Inflammatory macrophage treated with lipopolysaccharide for 1 hour (primary cell): ENCODE data around the gene MAG.
"Not testable (repeated sequence)": the region's sequence is repeated elsewhere in the genome, so short reads cannot be mapped to it uniquely, and the experiment has no call there.

Source experiments
- DNase-seq, 2 donors: peaks; one replicate each; pipeline ENCODE4 v3.0.0-alpha.2; 2020 to 2022

The MAG gene

DNA sequence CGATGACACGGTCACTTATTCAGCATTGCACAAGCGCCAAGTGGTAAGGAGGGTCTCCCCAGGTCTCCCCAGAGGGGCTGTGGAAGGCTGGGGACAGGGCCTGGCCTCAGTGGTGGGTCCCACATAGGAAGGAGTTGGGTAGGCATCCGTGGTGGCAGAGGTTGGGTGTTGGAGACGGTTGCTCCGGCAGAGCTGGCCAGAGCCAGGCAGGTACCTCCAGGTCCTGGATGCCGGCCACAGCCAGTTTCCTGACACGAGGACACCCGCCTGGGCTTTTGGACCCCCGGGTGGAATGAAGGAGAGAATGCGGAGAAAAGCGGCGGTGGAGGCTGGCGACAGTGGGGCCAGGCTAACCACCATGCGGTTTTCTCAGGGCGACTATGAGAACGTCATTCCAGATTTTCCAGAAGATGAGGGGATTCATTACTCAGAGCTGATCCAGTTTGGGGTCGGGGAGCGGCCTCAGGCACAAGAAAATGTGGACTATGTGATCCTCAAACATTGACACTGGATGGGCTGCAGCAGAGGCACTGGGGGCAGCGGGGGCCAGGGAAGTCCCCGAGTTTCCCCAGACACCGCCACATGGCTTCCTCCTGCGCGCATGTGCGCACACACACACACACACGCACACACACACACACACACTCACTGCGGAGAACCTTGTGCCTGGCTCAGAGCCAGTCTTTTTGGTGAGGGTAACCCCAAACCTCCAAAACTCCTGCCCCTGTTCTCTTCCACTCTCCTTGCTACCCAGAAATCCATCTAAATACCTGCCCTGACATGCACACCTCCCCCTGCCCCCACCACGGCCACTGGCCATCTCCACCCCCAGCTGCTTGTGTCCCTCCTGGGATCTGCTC, 54.5 kb downstream of the MAG start:
- peak; percentile 62 to 70 for DNase-seq

DNA sequence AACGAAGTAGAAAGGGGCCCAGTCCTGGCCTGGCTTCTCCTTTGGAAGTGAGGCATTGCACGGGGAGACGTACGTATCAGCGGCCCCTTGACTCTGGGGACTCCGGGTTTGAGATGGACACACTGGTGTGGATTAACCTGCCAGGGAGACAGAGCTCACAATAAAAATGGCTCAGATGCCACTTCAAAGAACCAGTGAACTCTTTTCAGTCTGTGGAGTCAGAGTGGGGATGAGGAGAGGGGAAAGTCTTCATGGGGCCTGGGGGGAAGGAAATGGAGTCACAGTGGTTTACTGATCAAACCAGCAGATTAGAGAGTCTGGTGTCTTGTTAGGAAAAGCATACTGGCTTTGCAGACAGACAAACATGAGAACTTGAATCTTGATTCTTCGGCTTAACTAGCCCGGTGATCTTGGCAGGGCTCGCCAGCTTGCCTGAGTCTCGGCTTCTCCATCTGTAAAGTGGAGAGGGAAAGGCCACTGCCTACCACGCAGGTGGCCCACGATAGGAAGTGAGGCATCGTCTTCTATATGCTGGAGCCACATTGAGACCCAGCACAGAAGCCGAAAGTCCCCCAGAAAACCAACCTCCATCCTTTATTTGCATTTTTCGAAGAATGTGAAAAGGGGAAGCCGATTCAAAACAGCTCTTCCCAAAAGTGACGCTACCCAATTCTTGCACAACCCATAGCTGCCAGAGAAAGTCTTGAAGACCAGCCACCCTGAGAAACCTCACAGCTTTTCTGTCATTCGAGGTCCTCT, 55.4 kb downstream of the MAG start, which contains the start of gene FFAR1:
Gene FFAR1 (plus strand): TSS at position 732 of the 759 bp plus-strand sequence. CDS start 3,650 bp downstream, outside the sequence.
- peak; percentile 95 to 98 for DNase-seq

DNA sequence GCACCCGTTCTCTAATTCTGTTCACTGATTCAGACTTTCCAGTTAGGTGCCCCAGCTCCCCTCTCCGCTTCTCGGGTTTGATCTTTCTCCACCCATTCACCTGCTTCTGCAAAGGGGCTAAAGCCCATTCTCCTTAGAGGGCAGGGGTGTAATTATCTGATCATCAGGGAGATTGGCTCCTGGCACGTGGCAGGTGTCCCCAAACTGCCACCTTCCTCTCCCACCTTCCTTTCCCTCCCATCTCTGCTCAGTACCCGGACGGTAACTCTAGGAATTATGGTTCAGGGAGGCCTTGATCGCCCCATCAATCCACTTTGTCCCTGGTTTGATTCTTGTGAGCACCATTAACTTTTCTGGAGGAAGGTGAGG, 56.0 kb downstream of the MAG start:
- DNase-seq: no peak

DNA sequence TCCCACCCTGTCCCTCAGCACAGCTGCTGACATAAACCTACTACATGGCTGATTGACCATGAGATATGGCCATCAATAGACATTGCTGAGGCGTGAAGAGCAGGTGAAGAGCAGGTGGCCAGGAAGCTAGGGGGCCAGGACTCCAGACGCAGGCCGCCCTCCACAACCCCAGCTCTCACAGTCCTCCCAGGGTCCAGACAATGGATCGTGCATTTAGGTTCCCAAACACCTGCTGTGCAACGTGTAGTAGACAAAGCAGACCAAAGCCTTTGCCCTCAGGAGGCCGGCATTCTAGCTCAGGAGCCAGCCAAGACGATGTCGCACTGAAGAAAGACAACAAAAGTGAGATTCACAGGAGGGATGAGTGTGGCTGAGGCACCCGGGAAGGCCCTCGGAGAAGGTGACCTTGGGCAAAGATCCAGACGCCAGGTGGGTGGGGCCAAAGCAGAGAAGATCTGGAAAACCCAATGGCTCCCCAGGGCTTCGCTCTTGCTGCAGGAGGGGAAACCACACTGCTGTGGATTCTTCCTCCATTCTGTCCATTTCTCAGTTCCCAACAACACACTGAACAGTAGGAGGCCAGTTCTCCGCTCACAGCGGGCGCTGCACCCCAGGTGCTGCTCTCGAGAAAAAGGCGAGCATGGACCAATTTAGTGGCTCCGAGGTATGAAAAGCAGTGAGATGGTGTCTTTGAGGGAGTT, 57.1 kb downstream of the MAG start:
- no peak for DNase-seq

DNA sequence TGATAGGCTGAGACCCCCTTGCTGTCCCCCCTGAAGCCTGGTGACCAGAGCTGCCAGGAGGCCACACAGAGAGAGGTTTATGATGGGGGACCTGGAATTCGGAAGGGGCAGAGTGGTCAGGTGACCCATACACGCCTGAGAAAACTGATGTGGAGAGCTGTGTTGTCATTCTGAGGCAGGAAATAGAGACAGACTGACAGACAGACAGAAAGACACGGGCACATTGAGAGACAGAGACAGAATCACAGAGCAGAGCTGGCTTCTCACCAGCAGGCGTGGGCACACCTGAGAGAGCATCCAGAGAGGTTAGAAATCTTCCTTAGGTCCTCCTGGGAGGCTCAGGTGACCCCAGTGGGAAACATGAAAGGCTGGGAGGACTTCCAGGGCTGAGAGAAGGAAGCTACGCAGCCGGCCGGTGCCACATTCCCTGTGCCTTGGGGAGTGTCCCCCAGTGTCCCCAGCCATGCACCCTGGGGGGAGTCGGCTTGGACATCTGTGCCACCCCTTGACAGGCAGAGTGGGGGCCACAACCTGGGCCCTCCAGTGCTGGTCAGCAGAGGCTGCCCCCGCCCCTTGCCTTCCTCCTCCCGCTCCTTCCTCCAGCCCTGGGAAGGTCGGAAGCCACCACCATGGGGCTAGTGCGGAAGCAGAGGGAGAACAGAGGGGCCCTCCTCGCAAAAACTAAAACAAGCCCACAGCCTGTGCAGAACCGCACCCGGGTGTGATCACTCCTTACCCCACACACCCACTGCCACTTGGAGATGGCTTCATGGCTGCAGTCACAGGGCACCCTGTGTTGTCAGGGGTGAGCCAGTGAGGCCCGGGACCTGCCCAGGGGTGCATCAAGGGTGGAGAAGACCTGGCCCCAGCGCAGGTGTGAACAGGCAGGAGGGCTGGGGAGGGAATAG, 57.9 kb downstream of the MAG start:
- DNase-seq: no peak

DNA sequence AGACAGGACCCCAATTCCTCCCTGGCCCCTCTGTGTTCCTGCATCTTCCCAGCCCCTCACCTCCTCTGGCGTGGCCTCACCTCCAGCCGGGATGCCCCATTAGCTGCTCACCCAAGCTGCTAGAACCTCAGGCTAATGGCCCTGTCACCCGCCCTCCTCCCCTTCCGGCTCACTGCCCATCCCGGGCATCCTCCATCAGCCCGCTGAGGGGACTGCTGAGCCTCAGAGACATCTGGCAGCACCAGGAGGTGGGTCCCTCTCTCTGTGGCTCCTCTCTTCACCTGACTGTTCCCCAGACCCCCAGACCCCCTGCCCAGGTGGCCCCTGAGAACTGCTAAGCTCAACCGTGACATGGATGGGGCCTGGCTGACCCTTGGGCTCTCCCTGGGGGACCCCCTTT, 58.6 kb downstream of the MAG start:
- DNase-seq: no peak

DNA sequence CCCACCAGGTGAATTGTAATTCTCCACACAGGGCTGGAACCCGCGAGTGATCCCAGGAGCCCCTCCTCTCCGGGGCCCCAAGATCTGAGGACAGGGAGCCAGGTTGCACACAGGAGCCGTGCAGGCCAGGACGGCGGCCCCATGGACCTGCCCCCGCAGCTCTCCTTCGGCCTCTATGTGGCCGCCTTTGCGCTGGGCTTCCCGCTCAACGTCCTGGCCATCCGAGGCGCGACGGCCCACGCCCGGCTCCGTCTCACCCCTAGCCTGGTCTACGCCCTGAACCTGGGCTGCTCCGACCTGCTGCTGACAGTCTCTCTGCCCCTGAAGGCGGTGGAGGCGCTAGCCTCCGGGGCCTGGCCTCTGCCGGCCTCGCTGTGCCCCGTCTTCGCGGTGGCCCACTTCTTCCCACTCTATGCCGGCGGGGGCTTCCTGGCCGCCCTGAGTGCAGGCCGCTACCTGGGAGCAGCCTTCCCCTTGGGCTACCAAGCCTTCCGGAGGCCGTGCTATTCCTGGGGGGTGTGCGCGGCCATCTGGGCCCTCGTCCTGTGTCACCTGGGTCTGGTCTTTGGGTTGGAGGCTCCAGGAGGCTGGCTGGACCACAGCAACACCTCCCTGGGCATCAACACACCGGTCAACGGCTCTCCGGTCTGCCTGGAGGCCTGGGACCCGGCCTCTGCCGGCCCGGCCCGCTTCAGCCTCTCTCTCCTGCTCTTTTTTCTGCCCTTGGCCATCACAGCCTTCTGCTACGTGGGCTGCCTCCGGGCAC, 59.6 kb downstream of the MAG start:
- no peak for DNase-seq

DNA sequence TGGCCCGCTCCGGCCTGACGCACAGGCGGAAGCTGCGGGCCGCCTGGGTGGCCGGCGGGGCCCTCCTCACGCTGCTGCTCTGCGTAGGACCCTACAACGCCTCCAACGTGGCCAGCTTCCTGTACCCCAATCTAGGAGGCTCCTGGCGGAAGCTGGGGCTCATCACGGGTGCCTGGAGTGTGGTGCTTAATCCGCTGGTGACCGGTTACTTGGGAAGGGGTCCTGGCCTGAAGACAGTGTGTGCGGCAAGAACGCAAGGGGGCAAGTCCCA, 60.2 kb downstream of the MAG start:
- no peak for DNase-seq

DNA sequence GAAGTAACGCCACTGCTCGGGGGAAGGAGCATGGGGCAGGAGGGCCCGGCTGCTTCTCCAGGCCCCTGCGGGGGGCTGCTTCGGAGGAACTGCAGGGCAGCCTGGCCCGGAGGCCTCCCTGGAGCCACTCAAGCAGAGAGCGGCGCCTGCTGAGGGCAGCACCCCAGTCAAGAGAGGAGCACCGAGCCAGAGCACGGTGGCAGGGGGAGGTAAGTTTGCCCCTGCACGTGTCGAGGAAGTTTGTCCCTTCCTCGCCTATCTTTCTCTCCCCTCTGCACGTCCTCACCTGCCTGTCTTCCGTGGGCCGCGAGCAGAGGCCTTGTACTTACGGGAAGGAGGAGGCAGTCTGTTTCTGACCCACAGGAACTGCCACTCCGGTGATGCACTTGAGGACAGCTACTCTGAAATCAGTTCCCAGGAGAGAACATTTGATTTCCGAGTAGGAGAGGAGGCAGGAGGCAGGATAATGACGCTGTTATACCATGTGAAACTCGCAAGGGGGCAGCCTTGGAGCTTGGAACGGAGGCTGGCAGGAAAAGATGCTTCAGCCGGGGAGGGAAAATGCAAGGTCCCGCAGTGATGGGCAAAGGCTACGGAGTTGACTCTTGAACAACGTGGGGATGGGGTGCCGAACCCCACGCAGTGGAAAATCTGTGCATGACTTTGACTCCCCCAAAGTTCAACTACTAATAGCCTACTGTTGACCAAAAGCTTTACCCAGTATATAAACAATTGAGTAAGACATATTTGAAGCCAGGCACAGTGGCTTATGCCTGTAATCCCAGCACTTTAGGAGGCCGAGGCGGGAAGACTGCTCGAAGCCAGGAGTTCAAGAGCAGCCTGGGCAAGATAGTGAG, 60.7 kb downstream of the MAG start:
- DNase-seq: peak; percentile 59 to 90

DNA sequence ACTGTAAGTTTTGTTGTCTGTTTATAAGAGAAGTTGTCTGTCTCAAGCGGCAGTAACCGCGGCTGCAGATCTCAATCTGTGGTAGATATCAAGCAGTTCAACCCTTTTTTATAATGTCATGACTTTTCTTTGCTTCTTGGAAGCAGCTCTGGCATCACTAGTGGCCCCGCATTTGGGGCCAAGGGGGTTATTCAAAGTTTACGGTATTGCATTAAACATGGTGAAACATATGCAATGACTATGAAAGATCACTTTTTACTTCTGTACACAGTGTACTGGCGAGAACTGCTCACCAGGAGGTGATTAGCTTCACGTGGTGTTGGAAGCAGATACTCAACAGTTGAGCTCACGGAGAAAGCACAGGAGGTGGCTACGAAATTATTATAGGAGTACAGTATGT, 61.7 kb downstream of the MAG start:
- DNase-seq: peak; percentile 22 to 60

DNA sequence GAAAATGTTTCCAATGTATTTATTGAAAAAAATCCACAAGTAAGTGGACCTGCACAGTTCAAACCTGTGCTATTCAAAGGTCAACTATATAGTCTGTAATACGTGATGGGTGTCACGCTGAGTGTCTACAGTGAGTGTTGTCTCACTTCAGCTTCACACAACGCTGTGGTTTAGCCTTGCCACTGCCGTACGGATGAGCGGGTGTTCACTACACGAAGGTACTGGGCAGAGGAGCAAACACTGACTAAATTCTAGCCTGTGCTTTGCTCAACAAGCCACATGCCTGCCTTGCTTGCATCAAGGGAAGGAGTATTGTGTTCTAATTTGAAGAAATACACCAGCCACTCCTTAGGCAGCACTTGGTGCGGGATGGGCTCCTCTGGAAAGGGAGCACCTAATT, 62.9 kb downstream of the MAG start:
- DNase-seq: no peak

DNA sequence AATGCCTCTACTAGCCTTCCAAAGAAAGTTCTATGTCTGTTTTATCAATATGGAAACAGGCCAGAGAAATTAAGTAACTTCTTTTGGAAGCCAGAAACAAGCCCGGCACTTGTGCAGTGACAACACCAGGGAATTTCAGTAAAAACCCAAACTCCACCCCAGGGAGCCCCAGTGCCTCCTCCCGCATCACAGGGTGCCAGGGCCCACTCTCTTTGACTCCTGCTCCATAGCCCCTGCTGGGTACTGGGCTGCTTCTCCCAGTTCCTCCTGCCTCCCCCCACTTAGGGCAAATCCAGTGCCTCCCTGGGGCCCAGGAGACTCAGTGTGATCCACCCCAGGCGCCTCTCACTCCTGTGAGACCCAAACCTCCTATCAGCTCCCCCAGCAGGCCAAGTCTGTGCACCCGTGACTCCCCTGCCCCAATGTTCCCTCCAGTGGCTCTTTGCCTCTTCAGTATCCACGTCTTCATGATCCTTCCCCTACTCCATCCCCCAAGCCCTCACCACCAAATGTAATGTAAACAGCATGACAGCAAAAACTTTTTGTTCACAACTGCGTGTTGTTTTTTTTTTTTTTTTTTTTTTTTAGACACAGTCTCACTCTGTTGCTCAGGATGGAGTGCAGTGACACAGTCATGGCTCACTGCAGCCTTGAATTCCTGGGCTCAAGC, 64.0 kb downstream of the MAG start:
- peak; percentile 22 for DNase-seq

DNA sequence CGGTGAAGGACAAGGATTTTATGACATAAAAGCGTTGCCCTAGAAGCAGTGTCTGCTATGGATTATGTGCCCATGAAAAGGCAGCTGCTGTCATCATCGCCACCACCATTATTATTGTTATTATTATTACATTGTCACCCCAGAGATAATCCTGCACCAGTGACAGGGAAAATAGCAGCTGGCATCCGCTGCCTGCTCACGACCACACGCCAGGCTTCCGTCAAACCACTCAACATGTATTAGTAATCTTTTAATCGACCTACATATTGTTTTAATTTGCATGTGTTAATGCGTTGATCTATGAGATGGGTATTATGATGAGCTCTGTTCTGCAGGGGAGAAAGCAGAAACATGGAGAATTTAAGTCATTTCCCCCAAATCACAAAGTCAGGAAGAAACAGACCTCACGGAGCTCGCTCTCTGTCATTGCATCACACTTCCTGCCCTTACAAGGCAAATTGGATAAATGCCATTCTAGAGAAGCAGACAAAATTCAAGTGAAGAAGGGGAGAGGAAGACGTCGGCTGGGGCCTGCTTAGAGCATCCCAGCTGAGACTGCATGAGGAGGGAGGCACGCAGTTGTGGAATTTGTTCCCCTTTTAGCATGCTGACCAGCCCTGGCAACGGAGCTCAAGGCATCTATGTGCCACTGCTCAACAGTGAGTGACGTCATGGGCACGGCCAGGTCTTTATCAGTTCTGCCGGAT, 66.1 kb downstream of the MAG start, which contains the start of gene FFAR3:
Gene FFAR3 (plus strand): TSS at position 594 of the 707 bp plus-strand sequence. CDS start 431 bp downstream, outside the sequence.
- DNase-seq: peak; percentile 47 to 54

DNA sequence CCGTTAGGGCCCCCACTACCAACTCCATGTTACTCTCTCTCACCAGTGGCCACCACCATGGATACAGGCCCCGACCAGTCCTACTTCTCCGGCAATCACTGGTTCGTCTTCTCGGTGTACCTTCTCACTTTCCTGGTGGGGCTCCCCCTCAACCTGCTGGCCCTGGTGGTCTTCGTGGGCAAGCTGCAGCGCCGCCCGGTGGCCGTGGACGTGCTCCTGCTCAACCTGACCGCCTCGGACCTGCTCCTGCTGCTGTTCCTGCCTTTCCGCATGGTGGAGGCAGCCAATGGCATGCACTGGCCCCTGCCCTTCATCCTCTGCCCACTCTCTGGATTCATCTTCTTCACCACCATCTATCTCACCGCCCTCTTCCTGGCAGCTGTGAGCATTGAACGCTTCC, 66.9 kb downstream of the MAG start:
- DNase-seq: not testable (repeated sequence)

DNA sequence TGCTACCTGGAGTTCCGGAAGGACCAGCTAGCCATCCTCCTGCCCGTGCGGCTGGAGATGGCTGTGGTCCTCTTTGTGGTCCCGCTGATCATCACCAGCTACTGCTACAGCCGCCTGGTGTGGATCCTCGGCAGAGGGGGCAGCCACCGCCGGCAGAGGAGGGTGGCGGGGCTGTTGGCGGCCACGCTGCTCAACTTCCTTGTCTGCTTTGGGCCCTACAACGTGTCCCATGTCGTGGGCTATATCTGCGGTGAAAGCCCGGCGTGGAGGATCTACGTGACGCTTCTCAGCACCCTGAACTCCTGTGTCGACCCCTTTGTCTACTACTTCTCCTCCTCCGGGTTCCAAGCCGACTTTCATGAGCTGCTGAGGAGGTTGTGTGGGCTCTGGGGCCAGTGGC, 67.4 kb downstream of the MAG start:
- DNase-seq: not testable (repeated sequence)

DNA sequence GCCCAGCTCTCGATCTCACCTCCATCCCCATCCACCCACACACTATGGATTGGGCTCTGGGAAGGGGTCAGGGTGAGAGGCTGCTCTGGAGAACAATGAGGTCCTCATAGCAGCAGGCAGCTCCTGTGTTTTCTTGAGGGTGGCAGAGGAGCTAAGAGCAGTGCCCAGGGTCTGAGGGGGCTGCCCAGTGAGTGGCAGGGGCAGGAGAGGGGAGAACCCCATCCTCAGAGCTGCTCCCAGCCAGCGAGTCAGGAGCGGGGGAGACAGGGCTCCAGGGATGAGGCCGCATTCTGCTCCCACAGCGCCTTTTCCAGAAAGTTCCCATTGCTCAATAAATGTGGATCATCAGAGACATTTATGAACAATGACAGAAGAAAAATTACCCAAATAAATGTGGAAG, 68.1 kb downstream of the MAG start:
- DNase-seq: not testable (repeated sequence)

DNA sequence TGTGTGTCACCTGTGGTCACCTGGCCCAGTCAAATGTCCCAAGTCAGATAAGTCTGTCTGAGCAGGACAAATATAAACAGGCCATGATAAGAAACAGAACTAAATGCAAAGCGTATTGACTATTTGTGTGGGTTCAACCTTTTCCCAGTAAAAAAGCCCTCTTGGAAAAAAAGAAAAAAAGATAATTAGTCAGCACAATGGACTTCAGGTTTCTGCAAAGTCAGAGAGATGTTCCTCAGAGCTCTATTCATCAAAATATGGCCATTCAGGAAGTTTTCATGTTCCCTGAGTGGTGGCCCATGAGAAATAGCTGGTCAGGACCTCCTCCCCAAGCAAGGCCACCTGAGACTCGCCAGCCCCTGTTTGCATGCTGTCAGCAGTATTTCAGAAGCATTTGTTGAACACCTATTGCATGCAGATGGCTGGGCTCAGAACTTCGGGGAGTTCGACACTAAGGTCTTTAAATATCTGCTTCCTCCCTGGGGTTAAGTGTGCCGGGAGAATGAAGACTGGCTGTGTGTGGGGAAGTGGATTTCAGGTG, 69.0 kb downstream of the MAG start:
- no peak for DNase-seq

DNA sequence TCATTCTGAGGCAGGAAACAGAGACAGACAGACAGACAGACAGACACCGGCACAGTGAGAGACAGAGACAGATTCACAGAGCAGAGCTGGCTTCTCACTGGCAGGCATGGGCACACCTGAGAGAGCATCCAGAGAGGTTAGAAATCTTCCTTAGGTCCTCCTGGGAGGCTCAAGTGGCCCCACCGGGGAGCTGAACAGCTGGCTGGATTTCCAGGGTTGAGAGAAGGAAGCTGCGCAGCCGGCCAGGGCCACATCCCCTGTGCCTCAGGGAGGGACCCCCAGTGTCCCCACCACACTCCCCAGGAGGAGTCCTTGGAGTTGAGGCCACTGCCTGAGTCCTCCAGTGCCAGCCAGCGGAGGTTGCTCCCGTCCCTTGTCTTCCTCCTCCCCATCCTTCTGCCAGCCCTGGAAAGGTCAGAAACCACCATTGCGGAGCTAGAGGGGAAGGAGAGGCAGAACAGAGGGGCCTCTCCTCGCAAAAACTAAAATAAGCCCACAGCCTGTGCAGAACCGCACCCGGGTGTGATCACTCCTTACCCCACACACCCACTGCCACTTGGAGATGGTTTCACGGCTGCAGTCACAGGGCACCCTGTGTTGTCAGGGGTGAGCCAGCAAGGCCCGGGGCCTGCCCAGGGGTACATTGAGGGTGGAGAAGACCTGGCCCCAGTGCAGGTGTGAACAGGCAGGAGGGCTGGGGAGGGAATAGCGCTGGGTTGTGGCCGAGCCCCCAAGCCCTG, 70.5 kb downstream of the MAG start:
- DNase-seq: no peak
